Measurements from ENCODE around the gene HSD17B2. TPM values are rescaled to one million over a fixed set of nuclear protein-coding genes. Genes with fewer than 3 reads are reported as not detected.
"Not testable (repeated sequence)": the region's sequence is repeated elsewhere in the genome, so short reads cannot be mapped to it uniquely, and the experiment has no call there.

HSD17B2 gene
- total RNA-seq, 2 donors from 2014 or later: not detected

- Mint-ChIP-seq H3K9me3 (peaks cover 9% of the 10 kb centered on the region), H3K4me3 (no peak overlapping the region), H3K27ac (no peak overlapping the region), H3K4me1 (peaks cover 20% of the 10 kb centered on the region), H3K27me3 (ENCODE audit: insufficient read depth) (no peaks in the 10 kb centered on the region), H3K36me3 (ENCODE audit: low read depth) (peaks cover 35% of the 10 kb centered on the region)
- no peak for TF ChIP-seq CTCF (conservative IDR thresholded peaks at IDR 0.05)
- Histone ChIP-seq H3K27ac (ENCODE audit: low read depth, low read length) (no peak overlapping the region), H3K9ac (ENCODE audit: extremely low read depth, low read length, poor library complexity, severe bottlenecking) (no peak overlapping the region), H3K4me3 (ENCODE audit: low read length) (no peak overlapping the region), H3K9me3 (ENCODE audit: control insufficient read depth, low read length) (no peaks in the 10 kb centered on the region), H3K27me3 (ENCODE audit: control insufficient read depth, insufficient read depth, low read length, poor library complexity, severe bottlenecking) (no peaks in the 10 kb centered on the region), H3K36me3 (ENCODE audit: control insufficient read depth, insufficient read depth, low read length) (peaks cover 27% of the 10 kb centered on the region), H3K4me1 (ENCODE audit: control insufficient read depth, insufficient read depth, low read length) (peaks cover 7% of the 10 kb centered on the region)
- WGBS, 2 experiments (ENCODE audit: insufficient coverage in 1 of 2, insufficient read length in 1 of 2): 97 to 100% methylated on average over 2 of the region's 3 CpGs
- DNase-seq: no peak
Measured at GRCh38 chr16:82137822-82138167, 102.7 kb downstream of the HSD17B2 start.

GRCh38 chr16:82138478-82139285 lies 103.6 kb downstream of the HSD17B2 start:
- Histone ChIP-seq H3K27ac (ENCODE audit: low read depth, low read length) (no peak overlapping the region), H3K9ac (ENCODE audit: extremely low read depth, low read length, poor library complexity, severe bottlenecking) (no peak overlapping the region), H3K4me3 (ENCODE audit: low read length) (peak overlapping the region; percentile 55), H3K27me3 (ENCODE audit: control insufficient read depth, insufficient read depth, low read length, poor library complexity, severe bottlenecking) (no peaks in the 10 kb centered on the region), H3K4me1 (ENCODE audit: control insufficient read depth, insufficient read depth, low read length) (peaks cover 7% of the 10 kb centered on the region), H3K9me3 (ENCODE audit: control insufficient read depth, low read length) (no peaks in the 10 kb centered on the region), H3K36me3 (ENCODE audit: control insufficient read depth, insufficient read depth, low read length) (peaks cover 27% of the 10 kb centered on the region)
- WGBS, 2 experiments (ENCODE audit: insufficient coverage in 1 of 2, insufficient read length in 1 of 2): 88 to 89% methylated on average over 8 to 15 of the region's 15 CpGs
- peaks cover 13% of the 10 kb centered on the region for H3K9me3 Mint-ChIP-seq
- H3K27me3 Mint-ChIP-seq (ENCODE audit: insufficient read depth): no peaks in the 10 kb centered on the region
- TF ChIP-seq CTCF (conservative IDR thresholded peaks at IDR 0.05): no peak
- H3K27ac Mint-ChIP-seq: peak overlapping the region; percentile 94
- H3K4me3 Mint-ChIP-seq: peak overlapping the region; percentile 58
- no peak for DNase-seq
- H3K36me3 Mint-ChIP-seq (ENCODE audit: low read depth): peaks cover 35% of the 10 kb centered on the region
- H3K4me1 Mint-ChIP-seq: peaks cover 20% of the 10 kb centered on the region

GRCh38 chr16:82139286-82139571 lies 104.2 kb downstream of the HSD17B2 start:
- WGBS, 2 experiments (ENCODE audit: insufficient coverage in 1 of 2, insufficient read length in 1 of 2): 54 to 82% methylated on average over 13 to 19 of the region's 19 CpGs
- H3K27me3 ChIP-seq (ENCODE audit: control insufficient read depth, insufficient read depth, low read length, poor library complexity, severe bottlenecking); H3K27ac ChIP-seq (ENCODE audit: low read depth, low read length); DNase-seq; H3K4me1 ChIP-seq (ENCODE audit: control insufficient read depth, insufficient read depth, low read length); H3K9ac ChIP-seq (ENCODE audit: extremely low read depth, low read length, poor library complexity, severe bottlenecking); H3K9me3 ChIP-seq (ENCODE audit: control insufficient read depth, low read length); H3K27me3 Mint-ChIP-seq (ENCODE audit: insufficient read depth): not testable (repeated sequence)
- peak overlapping the region; percentile 94 for H3K27ac Mint-ChIP-seq
- H3K4me3 ChIP-seq (ENCODE audit: low read length): peak overlapping the region; percentile 55
- H3K9me3 Mint-ChIP-seq: peaks cover 14% of the 10 kb centered on the region
- peaks cover 27% of the 10 kb centered on the region for H3K36me3 ChIP-seq (ENCODE audit: control insufficient read depth, insufficient read depth, low read length)
- peak overlapping the region; percentile 58 for H3K4me3 Mint-ChIP-seq
- H3K4me1 Mint-ChIP-seq: peaks cover 20% of the 10 kb centered on the region
- H3K36me3 Mint-ChIP-seq (ENCODE audit: low read depth): peaks cover 35% of the 10 kb centered on the region

Measured in endodermal cell (in vitro differentiated cells).